ENCODE data around the gene PIBF1. TPM values are rescaled to one million over a fixed set of nuclear protein-coding genes. Genes with fewer than 3 reads are reported as not detected.

PIBF1 gene
- total and polyA plus RNA-seq, 7 donors = 5.4 to 12.8 (median 7.5) TPM

DNA sequence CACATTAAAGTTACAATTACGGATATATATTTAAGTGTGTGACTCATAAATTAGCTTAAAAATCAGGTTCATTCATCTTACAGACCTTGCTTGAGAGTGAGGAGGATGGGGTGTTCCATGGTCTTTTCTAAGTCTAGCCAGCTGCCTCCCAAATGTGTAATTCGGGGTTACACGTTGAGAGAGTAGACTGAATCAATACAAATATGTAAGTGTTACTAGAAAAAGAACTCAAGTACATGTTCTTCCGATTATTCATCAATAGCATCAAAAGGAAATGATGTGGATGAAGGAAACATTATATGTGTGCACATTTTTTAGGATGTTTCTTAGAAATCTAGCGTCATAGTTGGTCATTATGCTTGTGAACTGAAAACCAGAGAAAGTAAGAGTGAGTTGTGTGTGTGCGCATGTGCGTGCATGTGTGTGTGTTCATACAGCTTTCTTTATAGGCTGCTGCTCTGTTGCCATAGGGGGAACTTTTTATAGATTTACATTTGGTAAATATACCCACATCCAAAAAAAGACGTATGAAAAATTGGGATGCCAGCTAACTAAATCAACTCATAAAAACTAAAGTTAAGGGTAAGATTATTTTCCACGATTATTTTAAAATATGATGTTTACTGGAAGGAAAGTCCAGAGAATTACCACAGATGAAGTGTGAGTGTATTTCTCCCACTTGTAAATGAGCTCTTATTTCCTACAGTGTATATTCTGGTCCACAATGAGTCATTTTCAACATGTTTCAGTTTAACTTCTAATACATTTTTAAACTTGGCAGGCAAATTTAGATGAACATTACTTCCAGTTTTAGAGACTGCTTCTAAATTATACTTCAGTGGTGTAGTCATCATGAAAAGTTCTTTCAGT, 82.4 kb downstream of the PIBF1 start:
- ATAC-seq (no peak), DNase-seq (no peak)
- H3K9me3 ChIP-seq = no peaks in the 10 kb centered on the region
- 89 to 91% (median 91%) methylated on average over 9 of the region's 9 CpGs for WGBS, 3 donors
- H3K36me3 ChIP-seq (ENCODE audit: insufficient read depth in 1 of 2, low read depth in 1 of 2) = no peaks in the 10 kb centered on the region
- H3K27ac ChIP-seq = no peak overlapping the region
- intact Hi-C loops (cut with DNase I) = no loop called here
- no peaks in the 10 kb centered on the region for H3K27me3 ChIP-seq (ENCODE audit: insufficient read depth in 3 of 3, low read length in 2 of 3)
- H3K4me1 ChIP-seq = no peaks in the 10 kb centered on the region
- no peak overlapping the region for H3K4me3 ChIP-seq
- TF ChIP-seq, protein P1, sequence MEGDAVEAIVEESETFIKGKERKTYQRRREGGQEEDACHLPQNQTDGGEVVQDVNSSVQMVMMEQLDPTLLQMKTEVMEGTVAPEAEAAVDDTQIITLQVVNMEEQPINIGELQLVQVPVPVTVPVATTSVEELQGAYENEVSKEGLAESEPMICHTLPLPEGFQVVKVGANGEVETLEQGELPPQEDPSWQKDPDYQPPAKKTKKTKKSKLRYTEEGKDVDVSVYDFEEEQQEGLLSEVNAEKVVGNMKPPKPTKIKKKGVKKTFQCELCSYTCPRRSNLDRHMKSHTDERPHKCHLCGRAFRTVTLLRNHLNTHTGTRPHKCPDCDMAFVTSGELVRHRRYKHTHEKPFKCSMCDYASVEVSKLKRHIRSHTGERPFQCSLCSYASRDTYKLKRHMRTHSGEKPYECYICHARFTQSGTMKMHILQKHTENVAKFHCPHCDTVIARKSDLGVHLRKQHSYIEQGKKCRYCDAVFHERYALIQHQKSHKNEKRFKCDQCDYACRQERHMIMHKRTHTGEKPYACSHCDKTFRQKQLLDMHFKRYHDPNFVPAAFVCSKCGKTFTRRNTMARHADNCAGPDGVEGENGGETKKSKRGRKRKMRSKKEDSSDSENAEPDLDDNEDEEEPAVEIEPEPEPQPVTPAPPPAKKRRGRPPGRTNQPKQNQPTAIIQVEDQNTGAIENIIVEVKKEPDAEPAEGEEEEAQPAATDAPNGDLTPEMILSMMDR (IDR thresholded peaks at IDR 0.05) = no peak

DNA sequence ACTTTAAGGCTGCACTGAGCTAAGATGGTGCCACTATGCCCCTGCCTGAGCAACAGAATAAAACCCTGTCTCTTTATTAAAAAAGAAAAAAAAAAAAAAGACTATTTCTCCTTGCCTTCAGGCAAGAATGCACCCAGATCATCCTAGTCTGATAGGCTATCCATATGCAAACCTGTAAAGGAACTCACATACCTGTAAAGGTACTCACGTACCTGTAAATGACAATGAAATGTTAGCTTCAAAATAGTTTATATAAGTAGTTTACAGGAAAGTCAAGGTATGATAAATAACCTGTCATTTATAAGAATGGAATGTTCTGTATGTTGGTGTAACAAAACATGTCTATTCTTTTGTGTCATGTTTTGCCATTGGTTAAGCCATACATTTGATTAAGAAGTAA, 86.3 kb downstream of the PIBF1 start:
- intact Hi-C loops (cut with DNase I) = no loop called here
- no peak for ATAC-seq

DNA sequence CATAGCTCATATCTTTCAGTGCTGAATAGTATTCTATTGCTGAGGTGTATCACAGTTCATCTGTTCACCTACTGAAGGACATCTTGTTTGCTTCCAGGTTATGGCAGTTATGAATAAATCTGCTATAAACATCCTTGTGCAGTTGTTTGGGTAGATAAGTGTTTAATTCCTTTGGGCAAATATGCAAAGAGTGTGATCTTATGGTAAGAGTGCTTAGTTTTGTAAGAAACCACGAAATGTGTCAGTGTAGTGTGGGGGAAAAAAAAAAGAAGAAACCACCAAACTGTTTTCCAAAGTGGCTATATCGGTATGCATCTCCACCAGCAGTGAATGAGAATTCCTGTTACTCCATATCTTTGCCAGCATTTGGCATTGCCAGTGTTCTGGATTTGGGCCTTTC, 93.3 kb downstream of the PIBF1 start:
- WGBS, 3 donors = 93 to 99% (median 95%) methylated on average over 2 of the region's 2 CpGs
- intact Hi-C loops (cut with DNase I) = no loop called here
- Histone ChIP-seq H3K27me3 (ENCODE audit: insufficient read depth in 3 of 3, low read length in 2 of 3) (no peaks in the 10 kb centered on the region), H3K27ac (no peak overlapping the region), H3K4me1 (no peaks in the 10 kb centered on the region), H3K9me3 (no peaks in the 10 kb centered on the region), H3K36me3 (ENCODE audit: insufficient read depth in 1 of 2, low read depth in 1 of 2) (no peaks in the 10 kb centered on the region), H3K4me3 (no peak overlapping the region)
- DNase-seq = no peak
- TF ChIP-seq, protein P1 (IDR thresholded peaks at IDR 0.05) = no peak
- ATAC-seq = no peak

More for the DNA sequence above, 86.3 kb downstream of the PIBF1 start:
- no peak overlapping the region for H3K4me3 ChIP-seq
- H3K36me3 ChIP-seq (ENCODE audit: insufficient read depth in 1 of 2, low read depth in 1 of 2) = no peaks in the 10 kb centered on the region
- no peaks in the 10 kb centered on the region for H3K9me3 ChIP-seq
- no peaks in the 10 kb centered on the region for H3K27me3 ChIP-seq (ENCODE audit: insufficient read depth in 3 of 3, low read length in 2 of 3)
- DNase-seq = no peak
- WGBS, 3 donors = 94 to 100% (median 98%) methylated on average over 1 of the region's 1 CpG
- H3K4me1 ChIP-seq = no peaks in the 10 kb centered on the region
- H3K27ac ChIP-seq = no peak overlapping the region
- TF ChIP-seq, protein P1 (IDR thresholded peaks at IDR 0.05) = no peak

DNA sequence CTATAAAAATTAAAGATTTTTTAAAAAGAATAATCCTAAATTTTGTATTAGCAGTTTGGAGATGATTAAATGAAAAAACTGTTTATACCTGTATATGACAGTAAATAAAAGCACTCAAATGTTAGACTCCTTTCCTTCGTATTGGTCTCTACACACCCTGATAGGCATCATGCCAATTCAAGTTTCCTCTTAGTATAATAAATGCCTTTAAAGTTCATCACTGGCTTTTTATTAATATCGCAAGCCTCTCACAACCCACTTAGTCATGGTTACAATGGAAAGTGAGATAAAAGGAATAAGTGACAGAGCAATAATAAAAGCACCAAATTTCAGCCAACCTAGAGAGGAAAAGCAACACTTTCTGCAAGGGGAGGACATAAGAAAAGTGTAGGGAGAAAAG, 102.2 kb downstream of the PIBF1 start:
- no peak for DNase-seq
- TF ChIP-seq, protein P1 (IDR thresholded peaks at IDR 0.05) = no peak
- H3K27me3 ChIP-seq (ENCODE audit: insufficient read depth in 3 of 3, low read length in 2 of 3) = no peaks in the 10 kb centered on the region
- no peak for ATAC-seq
- H3K4me1 ChIP-seq = no peaks in the 10 kb centered on the region
- no peak overlapping the region for H3K4me3 ChIP-seq
- no peaks in the 10 kb centered on the region for H3K9me3 ChIP-seq
- no peaks in the 10 kb centered on the region for H3K36me3 ChIP-seq (ENCODE audit: insufficient read depth in 1 of 2, low read depth in 1 of 2)
- intact Hi-C loops (cut with DNase I) = no loop called here
- H3K27ac ChIP-seq = no peak overlapping the region
- WGBS, 3 donors = 65 to 68% (median 68%) methylated on average over 2 of the region's 2 CpGs
